Iris pigment epithelial cell (primary cell): ENCODE results near the gene GAS2.

Source experiments
- DNase-seq: peaks from one replicate; pipeline ENCODE4 v3.0.0-alpha.2; 2011; ENCODE audit warnings: low read depth

The GAS2 gene

GRCh38 chr11:22728600-22729389 lies 62.4 kb downstream of the GAS2 start:
- no peak for DNase-seq

- DNase-seq = no peak
Observed at GRCh38 chr11:22730319-22730718, 63.9 kb downstream of the GAS2 start.

DNA sequence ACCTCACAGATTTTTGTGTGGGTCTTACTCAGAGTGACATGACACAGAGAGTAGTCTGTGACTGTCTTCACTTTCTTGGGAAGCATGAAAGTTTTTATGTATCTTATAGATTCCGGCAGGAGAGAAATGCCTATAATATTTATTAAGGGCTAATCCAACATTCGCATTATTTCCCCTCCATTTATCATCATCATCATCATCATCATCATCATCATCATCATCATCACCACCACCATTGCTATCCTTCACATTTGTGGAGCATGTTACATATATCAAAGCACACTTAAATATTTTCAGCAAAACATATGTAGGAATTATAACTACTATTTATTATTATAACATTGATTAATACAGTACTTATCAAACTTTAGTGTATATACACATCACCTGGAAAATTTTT lies 66.2 kb downstream of the GAS2 start:
- DNase-seq = no peak

GRCh38 chr11:22733475-22734248 lies 67.3 kb downstream of the GAS2 start:
- no peak for DNase-seq

DNA sequence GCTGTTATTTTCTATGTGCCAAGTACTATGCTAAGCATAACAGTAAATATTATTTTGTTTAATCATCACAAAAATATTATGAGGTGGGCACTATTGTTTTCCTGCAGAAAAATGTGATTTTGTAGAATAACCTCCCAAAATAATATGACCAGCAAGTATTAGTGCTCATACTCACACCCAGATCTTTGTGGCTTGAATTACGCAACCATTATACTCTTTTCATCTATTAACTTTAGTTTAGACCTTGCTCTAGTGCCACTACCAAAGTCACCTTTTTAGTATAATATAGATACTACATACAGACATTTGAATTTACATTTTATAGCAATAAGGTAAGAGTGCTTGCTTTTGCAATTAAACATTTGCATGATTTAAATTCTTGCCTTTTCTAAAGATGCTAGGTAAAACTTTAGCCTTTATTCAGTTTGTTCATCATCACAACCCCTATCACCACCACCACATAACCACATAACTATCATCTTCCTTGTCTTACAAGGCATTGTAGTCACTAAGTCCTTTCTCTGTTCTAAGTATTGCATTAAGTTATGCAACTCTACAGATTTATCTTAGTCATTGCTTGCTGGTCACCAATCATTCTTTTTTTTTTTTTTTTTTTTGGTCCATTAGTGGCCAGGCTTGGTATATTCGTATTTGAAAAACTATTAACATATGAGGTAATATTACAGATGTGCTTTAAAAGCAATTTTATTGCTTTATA lies 68.4 kb downstream of the GAS2 start:
- no peak for DNase-seq

DNA sequence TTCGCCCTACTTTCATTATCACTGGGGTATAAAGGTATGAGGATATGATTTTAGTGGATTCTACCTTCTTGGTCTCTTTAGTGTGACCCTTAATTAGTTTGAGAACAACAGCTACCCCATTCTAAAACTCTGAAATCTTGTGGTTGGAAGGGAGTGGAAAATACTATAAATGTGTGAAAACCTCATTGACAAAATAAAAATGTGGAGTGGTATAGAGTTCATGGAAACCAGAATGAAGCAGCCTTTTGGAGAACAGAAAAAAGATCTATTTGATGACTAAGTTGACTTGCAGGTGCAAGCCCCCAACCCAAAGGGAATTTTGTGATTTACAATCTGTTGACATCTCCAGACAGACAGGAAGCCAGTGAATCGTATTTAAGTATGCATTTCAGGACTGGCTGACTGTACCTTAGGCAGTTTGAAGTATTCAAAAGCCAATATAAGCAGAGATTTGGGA lies 75.8 kb downstream of the GAS2 start:
- no peak for DNase-seq

GRCh38 chr11:22749536-22749935 lies 83.1 kb downstream of the GAS2 start:
- DNase-seq = no peak

DNA sequence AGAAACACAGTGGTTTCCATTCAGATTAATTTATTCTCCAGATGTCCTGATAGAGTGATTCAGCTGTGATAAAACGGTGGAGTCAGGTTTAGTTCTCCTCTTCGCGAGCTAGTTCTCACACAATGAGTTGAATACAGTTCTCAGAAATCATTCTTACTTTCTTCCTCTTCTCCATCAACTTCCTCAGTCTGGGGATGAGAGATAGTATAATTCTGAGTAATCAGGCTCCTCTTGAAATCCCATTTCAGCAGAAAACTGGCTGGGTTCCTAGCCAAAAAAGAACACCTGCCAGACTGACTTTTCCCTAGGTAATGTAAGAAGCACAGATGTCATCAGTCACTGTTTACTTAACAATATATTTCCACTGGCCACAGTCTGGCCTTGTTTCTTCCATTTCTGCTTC lies 86.5 kb downstream of the GAS2 start:
- no peak for DNase-seq

GRCh38 chr11:22753416-22753815 lies 87.0 kb downstream of the GAS2 start:
- no peak for DNase-seq

DNA sequence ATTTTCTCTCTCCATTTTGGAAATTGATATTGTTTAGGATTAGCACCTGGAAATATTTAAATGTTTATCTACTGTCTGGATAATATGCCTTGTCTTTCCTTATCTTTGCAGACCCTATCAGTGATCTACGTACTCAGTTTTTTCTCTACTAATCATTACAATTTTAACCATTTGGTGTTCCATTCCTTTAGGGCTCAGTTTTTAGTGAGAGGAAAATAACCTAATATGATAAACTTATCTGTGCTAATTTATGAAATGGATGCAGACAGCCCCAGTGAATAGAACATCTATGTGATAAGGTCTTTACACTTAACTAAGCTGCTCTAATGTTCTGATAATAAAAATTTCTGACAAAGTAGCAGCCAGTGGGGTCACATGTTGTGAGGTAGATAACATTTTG lies 94.7 kb downstream of the GAS2 start:
- DNase-seq = no peak

DNA sequence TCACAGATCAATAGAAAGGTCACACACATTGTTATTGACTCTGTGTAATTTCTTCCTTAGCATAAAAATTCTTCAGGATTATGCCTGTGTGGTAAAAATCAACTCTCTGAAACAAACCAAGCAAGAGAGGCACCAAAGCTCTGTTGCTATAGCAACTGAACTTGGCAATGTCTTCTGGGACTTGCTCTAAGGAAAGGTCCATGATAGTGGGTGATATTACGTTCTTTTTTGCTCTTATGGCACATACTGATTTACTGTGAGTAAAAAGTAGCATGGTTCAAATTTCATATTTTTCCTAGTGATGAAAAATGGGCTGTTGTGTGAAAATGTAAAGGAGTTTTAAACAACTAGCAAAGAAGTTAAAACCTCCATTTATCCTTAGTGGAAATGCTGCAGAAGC lies 96.8 kb downstream of the GAS2 start:
- DNase-seq = no peak

DNA sequence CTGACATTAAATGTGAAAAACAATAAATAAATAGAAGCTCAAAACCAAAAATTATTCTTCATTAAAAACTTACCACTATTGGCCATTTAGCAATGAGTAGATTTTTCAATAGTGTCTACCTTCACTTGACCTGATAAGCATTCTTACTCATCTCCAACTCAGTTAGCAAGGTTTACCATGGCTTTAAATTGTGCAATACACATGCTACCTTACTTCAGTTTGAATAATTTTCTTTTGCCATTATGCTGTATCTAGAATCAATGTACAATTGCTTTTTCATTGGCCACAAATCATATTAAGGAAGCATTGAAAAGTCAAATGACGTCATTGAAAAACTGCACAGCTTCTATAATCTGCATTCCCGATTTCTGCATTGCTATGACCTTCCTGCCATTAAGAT lies 98.3 kb downstream of the GAS2 start:
- no peak for DNase-seq

GRCh38 chr11:22768281-22768680 lies 101.9 kb downstream of the GAS2 start:
- no peak for DNase-seq

GRCh38 chr11:22769081-22769480 lies 102.7 kb downstream of the GAS2 start:
- no peak for DNase-seq

GRCh38 chr11:22774716-22775115 lies 108.3 kb downstream of the GAS2 start:
- no peak for DNase-seq

GRCh38 chr11:22775248-22775647 lies 108.8 kb downstream of the GAS2 start:
- DNase-seq = no peak

GRCh38 chr11:22778642-22779041 lies 112.2 kb downstream of the GAS2 start:
- no peak for DNase-seq

DNA sequence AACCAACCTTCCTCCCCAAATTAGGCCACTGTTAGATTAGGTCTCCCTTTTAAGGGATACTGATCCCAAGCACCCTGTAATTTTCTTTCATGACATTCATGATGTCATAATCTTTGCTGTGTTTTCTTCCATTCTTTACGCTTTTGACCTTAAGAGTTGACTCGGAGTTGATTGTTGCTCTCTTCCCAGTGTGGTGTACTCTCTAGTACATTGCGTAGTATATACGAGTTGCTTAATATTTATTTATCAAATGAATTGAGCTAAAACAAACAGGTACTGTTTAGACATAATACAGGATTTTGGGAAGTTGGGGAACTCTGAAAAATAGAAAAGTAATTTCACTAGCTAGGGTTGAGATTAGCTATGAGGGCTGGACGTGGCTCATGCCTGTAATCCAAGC lies 113.4 kb downstream of the GAS2 start:
- DNase-seq = no peak

GRCh38 chr11:22780952-22781593 lies 114.7 kb downstream of the GAS2 start:
- DNase-seq = no peak

- peak; percentile 22 for DNase-seq
Observed at GRCh38 chr11:22785251-22785650, 118.8 kb downstream of the GAS2 start.

DNA sequence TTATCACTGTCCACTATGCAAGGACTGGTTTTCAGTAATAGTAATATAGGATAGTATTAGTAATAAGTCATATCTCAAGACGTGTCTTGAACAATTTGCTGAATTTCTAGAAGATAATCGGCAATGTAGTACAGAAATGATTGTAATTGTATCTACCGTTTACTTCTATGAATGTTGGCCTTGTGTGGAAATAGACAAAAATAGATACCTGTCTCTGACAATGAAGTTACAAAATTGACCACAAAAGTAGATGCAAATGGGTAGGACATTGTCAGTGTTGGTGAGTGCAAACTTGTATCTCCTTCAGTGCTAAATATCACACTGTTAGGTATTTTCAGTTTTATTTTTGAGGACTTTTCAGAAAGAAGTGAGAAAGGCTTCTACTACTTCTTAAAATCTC lies 120.1 kb downstream of the GAS2 start:
- DNase-seq = no peak

DNA sequence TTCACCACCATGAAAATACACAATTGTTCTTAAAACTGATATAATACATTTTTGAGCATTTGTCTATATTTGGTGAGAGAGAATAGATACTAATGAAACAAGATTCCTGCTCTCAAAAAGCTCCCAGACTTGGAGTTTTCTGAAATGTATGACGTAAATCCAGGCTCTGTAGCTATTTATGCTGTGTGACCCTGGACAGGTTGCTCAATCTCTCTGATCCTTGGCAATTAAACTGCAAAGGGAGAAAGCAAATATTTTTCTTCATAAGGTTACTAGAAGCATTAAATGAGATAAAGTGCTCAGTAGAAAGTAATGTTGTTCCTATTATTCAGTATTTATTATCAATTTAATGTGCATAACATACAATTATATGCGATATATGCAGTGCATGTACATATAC lies 120.6 kb downstream of the GAS2 start:
- DNase-seq = no peak
